ENCODE measurements around the gene PAMR1. TPM values are rescaled to one million over a fixed set of nuclear protein-coding genes. Genes with fewer than 3 reads are reported as not detected.

PAMR1 gene
- total and polyA plus RNA-seq, 2 experiments from 2014 or later = 119 to 151 TPM

DNA sequence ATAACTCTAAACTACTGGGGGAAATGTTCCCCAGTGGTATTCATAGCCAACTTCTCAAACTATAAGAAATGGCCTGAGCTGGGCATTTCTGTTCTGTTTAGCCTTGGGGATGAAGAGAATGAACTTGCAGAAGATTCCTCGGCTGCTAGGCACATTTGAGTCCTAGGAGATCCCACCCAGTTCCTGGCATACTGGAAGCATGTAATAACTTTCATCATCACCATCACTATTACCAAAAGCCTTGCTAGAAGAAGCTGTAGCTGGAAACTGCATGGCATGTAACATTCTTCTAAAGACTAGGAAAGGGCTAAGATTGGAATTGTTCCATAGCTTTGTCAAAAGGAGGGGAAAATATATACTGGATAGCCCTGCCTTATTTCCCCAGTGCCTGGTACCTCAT, 65.9 kb downstream of the PAMR1 start:
- Histone ChIP-seq H3K79me2 (ENCODE audit: insufficient read depth) (no peaks in the 10 kb centered on the region), H3K4me2 (ENCODE audit: unreplicated experiment) (no peak overlapping the region), H3K9me2 (ENCODE audit: insufficient read depth) (no peaks in the 10 kb centered on the region), H2AFZ (no peak overlapping the region), H3F3A (ENCODE audit: insufficient read depth) (no peaks in the 10 kb centered on the region), H3K36me3 (ENCODE audit: low read depth) (peaks cover 13% of the 10 kb centered on the region; the same call in 1 of the 2 replicates), H4K20me1 (ENCODE audit: insufficient read depth) (no peaks in the 10 kb centered on the region), H3K27ac (no peak overlapping the region), H3K27me3 (replicated peaks; ENCODE audit: insufficient read depth) (no peaks in the 10 kb centered on the region), H3K4me1 (ENCODE audit: insufficient read depth) (0 out of 2 replicates have a peak, but pooled peaks cover 8% of the 10 kb centered on the region), H3K9ac (no peak overlapping the region), H3K9me3 (ENCODE audit: low read depth) (no peaks in the 10 kb centered on the region), H3K4me3 (no peak overlapping the region)
- no peak for TF ChIP-seq EZH2 (IDR thresholded peaks at IDR 0.05; ENCODE audit: insufficient read depth, poor library complexity, severe bottlenecking)
- no peak for TF ChIP-seq EZH2phosphoT487 (IDR thresholded peaks at IDR 0.05; ENCODE audit: insufficient read depth, low read depth)
- in situ Hi-C loops (cut with MboI) = no loop called here
- WGBS, 2 experiments (ENCODE audit: low coverage in 1 of 2, low lambda C conversion rate in 2 of 2, missing lambda C conversion rate in 2 of 2) = 90 to 100% methylated on average over 1 of the region's 1 CpG
- no peak for DNase-seq

DNA sequence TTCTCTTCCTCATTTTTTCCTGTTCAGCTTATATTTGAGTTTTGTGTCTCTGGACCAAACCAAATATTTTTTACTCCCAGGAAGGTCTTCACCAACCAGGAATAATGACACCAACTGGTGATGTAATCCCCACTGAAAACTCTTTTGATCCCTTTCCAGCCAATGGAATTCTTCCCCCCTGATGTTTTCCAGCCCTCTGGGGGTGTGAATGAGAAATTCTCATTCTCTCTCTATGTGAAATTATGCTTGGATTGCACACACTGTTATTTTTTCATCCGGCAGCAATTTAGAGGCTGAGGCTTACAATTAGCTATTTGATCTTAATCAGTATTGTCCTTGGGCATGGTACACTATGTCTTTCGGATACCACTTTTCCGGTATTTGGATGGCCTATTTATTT, 66.6 kb downstream of the PAMR1 start:
- Histone ChIP-seq H3K79me2 (ENCODE audit: insufficient read depth) (no peaks in the 10 kb centered on the region), H4K20me1 (ENCODE audit: insufficient read depth) (no peaks in the 10 kb centered on the region), H3K27ac (no peak overlapping the region), H3K9me3 (ENCODE audit: low read depth) (no peaks in the 10 kb centered on the region), H3K4me1 (ENCODE audit: insufficient read depth) (0 out of 2 replicates have a peak, but pooled peaks cover 8% of the 10 kb centered on the region), H3K4me3 (no peak overlapping the region), H3K9me2 (ENCODE audit: insufficient read depth) (no peaks in the 10 kb centered on the region), H3K4me2 (ENCODE audit: unreplicated experiment) (no peak overlapping the region), H3K36me3 (ENCODE audit: low read depth) (peaks cover 13% of the 10 kb centered on the region; the same call in 1 of the 2 replicates), H2AFZ (no peak overlapping the region), H3K27me3 (replicated peaks; ENCODE audit: insufficient read depth) (no peaks in the 10 kb centered on the region), H3F3A (ENCODE audit: insufficient read depth) (no peaks in the 10 kb centered on the region), H3K9ac (no peak overlapping the region)
- no peak for TF ChIP-seq EZH2 (IDR thresholded peaks at IDR 0.05; ENCODE audit: insufficient read depth, poor library complexity, severe bottlenecking)
- TF ChIP-seq EZH2phosphoT487 (IDR thresholded peaks at IDR 0.05; ENCODE audit: insufficient read depth, low read depth) = no peak
- in situ Hi-C loops (cut with MboI) = no loop called here
- peak; percentile 42 for DNase-seq
- WGBS, 2 experiments (ENCODE audit: low coverage in 1 of 2, low lambda C conversion rate in 2 of 2, missing lambda C conversion rate in 2 of 2) = 52 to 60% methylated on average over 3 of the region's 3 CpGs

DNA sequence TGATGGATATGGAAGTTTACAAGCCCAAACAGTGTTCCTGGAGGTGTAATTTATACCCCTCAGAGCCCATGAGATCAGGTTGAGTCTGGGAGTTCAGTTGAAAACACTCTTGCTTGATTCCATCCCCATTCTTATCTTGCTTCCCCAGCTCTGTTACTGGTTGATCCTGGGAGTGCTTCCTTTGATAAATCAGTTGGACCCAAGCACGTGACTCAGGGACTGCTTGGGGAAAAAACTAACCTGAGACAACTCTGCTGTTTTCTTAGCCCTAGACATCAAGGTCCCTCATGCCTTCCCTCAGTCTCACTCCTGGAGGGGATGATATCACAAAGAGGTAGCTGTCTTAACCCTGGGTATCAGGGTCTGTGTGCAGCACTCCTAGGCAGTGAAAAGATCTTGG, 71.1 kb downstream of the PAMR1 start:
- Histone ChIP-seq H3F3A (ENCODE audit: insufficient read depth) (no peaks in the 10 kb centered on the region), H3K9ac (no peak overlapping the region), H3K27ac (no peak overlapping the region), H3K4me1 (ENCODE audit: insufficient read depth) (0 out of 2 replicates have a peak, but pooled peaks cover 8% of the 10 kb centered on the region), H2AFZ (no peak overlapping the region), H3K4me2 (ENCODE audit: unreplicated experiment) (no peak overlapping the region), H3K27me3 (replicated peaks; ENCODE audit: insufficient read depth) (no peaks in the 10 kb centered on the region), H3K79me2 (ENCODE audit: insufficient read depth) (no peaks in the 10 kb centered on the region), H3K9me3 (ENCODE audit: low read depth) (no peaks in the 10 kb centered on the region), H3K9me2 (ENCODE audit: insufficient read depth) (no peaks in the 10 kb centered on the region), H3K36me3 (ENCODE audit: low read depth) (peaks cover 25% of the 10 kb centered on the region), H4K20me1 (ENCODE audit: insufficient read depth) (no peaks in the 10 kb centered on the region), H3K4me3 (no peak overlapping the region)
- WGBS, 2 experiments (ENCODE audit: low coverage in 1 of 2, low lambda C conversion rate in 2 of 2, missing lambda C conversion rate in 2 of 2) = 68 to 83% methylated on average over 1 of the region's 1 CpG
- TF ChIP-seq EZH2 (IDR thresholded peaks at IDR 0.05; ENCODE audit: insufficient read depth, poor library complexity, severe bottlenecking) (no peak), EZH2phosphoT487 (IDR thresholded peaks at IDR 0.05; ENCODE audit: insufficient read depth, low read depth) (no peak)
- in situ Hi-C loops (cut with MboI) = no loop called here
- DNase-seq = no peak

DNA sequence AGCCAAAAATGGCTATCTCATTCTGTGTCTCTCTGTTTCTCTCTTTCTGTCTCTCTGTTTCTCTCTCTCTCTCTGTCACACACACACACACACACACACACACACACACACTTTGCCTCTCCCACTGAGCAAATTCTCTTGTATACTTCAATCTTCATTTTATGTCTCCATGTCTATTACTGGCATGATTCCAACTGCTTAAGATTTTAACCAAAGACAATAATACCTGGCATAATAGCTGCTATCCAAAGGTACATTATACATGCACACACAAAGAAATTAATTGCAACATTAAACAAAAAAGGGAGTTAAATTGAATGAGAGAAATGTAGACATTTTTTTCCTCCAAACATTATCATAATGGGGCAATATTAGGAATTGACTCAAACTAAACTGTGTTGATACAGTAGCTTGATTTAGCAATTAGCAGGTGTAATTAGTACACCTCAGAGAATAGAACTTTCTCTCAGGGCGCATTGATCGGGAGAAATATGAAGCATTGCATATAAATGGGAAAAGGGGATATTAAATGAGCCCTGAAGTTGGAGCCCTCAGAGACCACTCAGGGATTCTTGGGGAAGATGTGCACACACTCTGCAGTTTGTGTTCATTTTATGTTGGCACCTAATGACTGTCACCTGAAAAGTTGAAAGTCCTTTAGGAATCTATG, 88.7 kb downstream of the PAMR1 start:
- no peak overlapping the region for H2AFZ ChIP-seq
- DNase-seq = no peak
- WGBS, 2 experiments (ENCODE audit: low coverage in 1 of 2, low lambda C conversion rate in 2 of 2, missing lambda C conversion rate in 2 of 2) = 96 to 97% methylated on average over 2 of the region's 2 CpGs
- no peaks in the 10 kb centered on the region for H3K4me1 ChIP-seq (ENCODE audit: insufficient read depth)
- H3K9me3 ChIP-seq (ENCODE audit: low read depth) = no peaks in the 10 kb centered on the region
- no peaks in the 10 kb centered on the region for H3K9me2 ChIP-seq (ENCODE audit: insufficient read depth)
- H3K9ac ChIP-seq = no peak overlapping the region
- H3K36me3 ChIP-seq (ENCODE audit: low read depth) = peaks cover 15% of the 10 kb centered on the region
- no peak overlapping the region for H3K4me2 ChIP-seq (ENCODE audit: unreplicated experiment)
- H3K27ac ChIP-seq = no peak overlapping the region
- no peak overlapping the region for H3K4me3 ChIP-seq
- H3F3A ChIP-seq (ENCODE audit: insufficient read depth) = no peaks in the 10 kb centered on the region; the same call in 1 of the 2 replicates
- H3K79me2 ChIP-seq (ENCODE audit: insufficient read depth) = no peaks in the 10 kb centered on the region
- no peak for TF ChIP-seq EZH2 (IDR thresholded peaks at IDR 0.05; ENCODE audit: insufficient read depth, poor library complexity, severe bottlenecking)
- TF ChIP-seq EZH2phosphoT487 (IDR thresholded peaks at IDR 0.05; ENCODE audit: insufficient read depth, low read depth) = no peak
- H3K27me3 ChIP-seq (replicated peaks; ENCODE audit: insufficient read depth) = no peaks in the 10 kb centered on the region
- in situ Hi-C loops (cut with MboI) = no loop called here
- H4K20me1 ChIP-seq (ENCODE audit: insufficient read depth) = no peaks in the 10 kb centered on the region
